Cardiac muscle cell (in vitro differentiated cells and primary cell): ENCODE data around the gene COL9A3. TPM values are rescaled to one million over a fixed set of nuclear protein-coding genes. Genes with fewer than 3 reads are reported as not detected.

Experiments used
- DNase-seq, 2 donors: peaks; one replicate each; pipeline versions ENCODE4 v3.0.0 to v3.0.0-alpha.2; 2010 to 2017; ENCODE audit warnings: low read depth in 1 of 2, low spot score in 1 of 2
- H3K27ac ChIP-seq: fragments of 200-600 bp; sonication (generic); 2 replicates; pipeline ENCODE4 v1.5.1; 2016
- H3K27me3 ChIP-seq: fragments of 200-600 bp; sonication (generic); 2 replicates; pipeline ENCODE4 v1.6.0; 2016; ENCODE audit warnings: control low read depth
- H3K36me3 ChIP-seq: fragments of 200-600 bp; sonication (generic); 2 replicates; pipeline ENCODE4 v1.5.1; 2016; ENCODE audit warnings: control low read depth
- H3K4me1 ChIP-seq: fragments of 200-600 bp; sonication (generic); 2 replicates; pipeline ENCODE4 v1.8.1; 2017; ENCODE audit warnings: low read depth, mild to moderate bottlenecking, mixed run types
- H3K4me3 ChIP-seq: fragments of 200-600 bp; sonication (generic); 2 replicates; pipeline ENCODE4 v1.5.1; 2016; ENCODE audit warnings: mild to moderate bottlenecking
- H3K9me3 ChIP-seq: fragments of 200-600 bp; sonication (generic); 2 replicates; pipeline ENCODE4 v1.5.1; 2017; ENCODE audit warnings: low read depth, mild to moderate bottlenecking, control low read depth
- CTCF ChIP-seq: IDR thresholded peaks from 2 replicates; pipeline ENCODE4 v1.5.1; 2012; ENCODE audit warnings: low read depth, mild to moderate bottlenecking, low read length
- polyA plus RNA-seq: library from polyadenylated mRNA; unstranded; fragments of >200 nt; fragmentation: Nextera tagmentation; extraction: Ambion mirVana; gene quantifications from 2 replicates; pipeline ENCODE4 v1.2.1, GENCODE V29; 2016
- total RNA-seq: library from RNA; depleted of rRNA; stranded (reverse); fragments of >200 nt; gene quantifications from 2 replicates; pipeline ENCODE4 v1.2.3, GENCODE V29; 2016

Gene COL9A3
- total and polyA plus RNA-seq, 2 experiments from 2014 or later = 6.4 to 10.3 TPM

- no peak for DNase-seq
- H3K27ac ChIP-seq = no peak overlapping the region
- no peaks in the 10 kb centered on the region for H3K27me3 ChIP-seq
- no peaks in the 10 kb centered on the region for H3K9me3 ChIP-seq
- no peaks in the 10 kb centered on the region for H3K4me1 ChIP-seq
- no peak for TF ChIP-seq CTCF
- no peak overlapping the region for H3K4me3 ChIP-seq
- H3K36me3 ChIP-seq = peaks cover 33% of the 10 kb centered on the region
Measured at GRCh38 chr20:62885896-62886708, 69.3 kb downstream of the COL9A3 start.

GRCh38 chr20:62886709-62887058 lies 69.8 kb downstream of the COL9A3 start:
- H3K27me3 ChIP-seq = no peaks in the 10 kb centered on the region
- H3K4me3 ChIP-seq = no peak overlapping the region
- no peaks in the 10 kb centered on the region for H3K4me1 ChIP-seq
- no peaks in the 10 kb centered on the region for H3K9me3 ChIP-seq
- no peak for TF ChIP-seq CTCF
- no peak overlapping the region for H3K27ac ChIP-seq
- H3K36me3 ChIP-seq = peaks cover 37% of the 10 kb centered on the region
- no peak for DNase-seq

- H3K27ac ChIP-seq = peak overlapping the region; percentile 63
Measured at GRCh38 chr20:62887152-62887859, 70.5 kb downstream of the COL9A3 start.

GRCh38 chr20:62887860-62888239 lies 71.0 kb downstream of the COL9A3 start:
- peak overlapping the region; percentile 63 for H3K27ac ChIP-seq
- H3K36me3 ChIP-seq = peaks cover 46% of the 10 kb centered on the region
- no peak for TF ChIP-seq CTCF

More at GRCh38 chr20:62887152-62887859, 70.5 kb downstream of the COL9A3 start:
- Histone ChIP-seq H3K4me3 (no peak overlapping the region), H3K36me3 (peaks cover 40% of the 10 kb centered on the region), H3K9me3 (no peaks in the 10 kb centered on the region), H3K4me1 (no peaks in the 10 kb centered on the region), H3K27me3 (no peaks in the 10 kb centered on the region)
- peak; percentile 8 for TF ChIP-seq CTCF
- DNase-seq = peak; percentile 46 to 93

GRCh38 chr20:62888406-62888805 lies 71.6 kb downstream of the COL9A3 start:
- H3K27ac ChIP-seq = no peak overlapping the region
- no peaks in the 10 kb centered on the region for H3K9me3 ChIP-seq
- no peak for TF ChIP-seq CTCF
- H3K4me3 ChIP-seq = no peak overlapping the region
- no peaks in the 10 kb centered on the region for H3K27me3 ChIP-seq
- DNase-seq = no peak
- peaks cover 51% of the 10 kb centered on the region for H3K36me3 ChIP-seq
- no peaks in the 10 kb centered on the region for H3K4me1 ChIP-seq

More at GRCh38 chr20:62887860-62888239, 71.0 kb downstream of the COL9A3 start:
- H3K27me3 ChIP-seq = no peaks in the 10 kb centered on the region
- H3K4me3 ChIP-seq = no peak overlapping the region
- H3K4me1 ChIP-seq = no peaks in the 10 kb centered on the region
- DNase-seq = no peak
- H3K9me3 ChIP-seq = no peaks in the 10 kb centered on the region
